GM12878 (cell line): ENCODE results near the gene ANKRD24. TPM values are rescaled to one million over a fixed set of nuclear protein-coding genes. Genes with fewer than 3 reads are reported as not detected.

ENCODE experiments used
- ESRRA ChIP-seq: IDR thresholded peaks from 2 replicates; pipeline ENCODE4 v1.6.1; 2012; ENCODE audit warnings: mild to moderate bottlenecking, low read length, improper control_type of control experiment
- ETV6 ChIP-seq, 2 experiments: fragments of 450-650 bp in 1 of 2; IDR thresholded peaks in 1 of 2; conservative IDR thresholded peaks in 1 of 2; 2 replicates each; pipeline ENCODE4 v1.6.1; 2014; ENCODE audit warnings: antibody characterized with exemption in 1 of 2, borderline replicate concordance in 1 of 2, low read depth in 1 of 2, mild to moderate bottlenecking in 1 of 2, moderate library complexity in 1 of 2
- FOS ChIP-seq: IDR thresholded peaks from 3 replicates; pipeline ENCODE4 v1.6.1; 2011; ENCODE audit warnings: borderline replicate concordance; ENCODE audit not compliant: insufficient read length; ENCODE audit errors: extremely low read depth
- FOXM1 ChIP-seq: IDR thresholded peaks from 2 replicates; pipeline ENCODE4 v1.6.1; 2012; ENCODE audit warnings: low read depth, mild to moderate bottlenecking, inconsistent platforms, low read length, moderate library complexity
- GABPA ChIP-seq: IDR thresholded peaks from 2 replicates; pipeline ENCODE4 v1.6.1; 2014; ENCODE audit warnings: antibody characterized with exemption, low read depth, mild to moderate bottlenecking, inconsistent platforms
- JUNB ChIP-seq: IDR thresholded peaks from 2 replicates; pipeline ENCODE4 v1.6.1; 2016; ENCODE audit warnings: antibody characterized with exemption, mild to moderate bottlenecking
- MEF2A ChIP-seq: IDR thresholded peaks from 2 replicates; pipeline ENCODE4 v1.6.1; 2011; ENCODE audit warnings: low read depth, mild to moderate bottlenecking, low read length, moderate library complexity; ENCODE audit not compliant: insufficient read depth
- NKRF ChIP-seq: fragments of 450-650 bp; conservative IDR thresholded peaks from 2 replicates; pipeline ENCODE4 v1.6.1; 2017; ENCODE audit warnings: mild to moderate bottlenecking, moderate library complexity
- PML ChIP-seq: IDR thresholded peaks from 2 replicates; pipeline ENCODE4 v1.6.1; 2012; ENCODE audit warnings: low read length, inconsistent platforms
- POLR2A ChIP-seq: IDR thresholded peaks from 2 replicates; pipeline ENCODE4 v1.6.1; 2011; ENCODE audit warnings: low read depth, mild to moderate bottlenecking, low read length
- RAD51 ChIP-seq: fragments of 450-650 bp; IDR thresholded peaks from 2 replicates; pipeline ENCODE4 v1.6.1; 2016; ENCODE audit warnings: moderate library complexity, mild to moderate bottlenecking, inconsistent platforms
- RBBP5 ChIP-seq: fragments of 200-600 bp; sonication (generic); conservative IDR thresholded peaks from 2 replicates; pipeline ENCODE4 v1.6.1; 2016
- RELB ChIP-seq: fragments of 450-650 bp; IDR thresholded peaks from 2 replicates; pipeline ENCODE4 v1.6.1; 2017; ENCODE audit warnings: low read depth, mild to moderate bottlenecking, moderate library complexity
- SPI1 ChIP-seq: IDR thresholded peaks from 2 replicates; pipeline ENCODE4 v1.6.1; 2011; ENCODE audit warnings: low read depth, mild to moderate bottlenecking, low read length, moderate library complexity, borderline replicate concordance; ENCODE audit not compliant: insufficient read depth
- SREBF1 ChIP-seq: IDR thresholded peaks from 2 replicates; pipeline ENCODE4 v1.6.1; 2012; ENCODE audit warnings: mild to moderate bottlenecking, low read length
- TAF1 ChIP-seq: IDR thresholded peaks from 2 replicates; pipeline ENCODE4 v1.6.1; 2011; ENCODE audit warnings: mild to moderate bottlenecking, low read depth, low read length, borderline replicate concordance
- YY1 ChIP-seq: IDR thresholded peaks from 2 replicates; pipeline ENCODE4 v1.6.1; 2011; ENCODE audit warnings: low read depth, mild to moderate bottlenecking, low read length
- polyA plus RNA-seq, 11 experiments: library from polyadenylated mRNA; depleted of rRNA in 4 of 11; unstranded in 6 of 11; stranded (reverse) in 5 of 11; fragments of >200 nt; fragmentation: Nextera tagmentation in 4 of 11; fragmentation: Illumina TruSeq in 1 of 11; extraction: Ambion mirVana in 4 of 11; extraction: Trizol in 1 of 11; gene quantifications; 1 replicate in 1 of 11; 2 replicates in 10 of 11; pipeline versions ENCODE4 v1.2.1 to v1.2.3, GENCODE V29; 2011 to 2016; ENCODE audit warnings: inconsistent platforms in 2 of 11, missing spikeins in 2 of 11, low read depth in 1 of 11
- total RNA-seq, 4 experiments: library from RNA; depleted of rRNA in 3 of 4; stranded (reverse); fragments of >200 nt in 3 of 4; fragmentation: Illumina TruSeq in 1 of 4; extraction: Trizol in 1 of 4; gene quantifications; 2 replicates each; pipeline versions ENCODE4 v1.2.1 to v1.2.3, GENCODE V29; 2013 to 2021
- TF ChIP-seq, protein P1 (sequence below): IDR thresholded peaks from 2 replicates; pipeline ENCODE4 v1.6.1; 2012; ENCODE audit warnings: improper control_type of control experiment, low read depth, low read length; ENCODE audit not compliant: insufficient replicate concordance
- TF ChIP-seq, protein P2 (sequence below): fragments of 450-650 bp; IDR thresholded peaks from 2 replicates; pipeline ENCODE4 v1.6.1; 2017; ENCODE audit warnings: antibody characterized with exemption, mild to moderate bottlenecking, moderate library complexity

ANKRD24 gene
- total and polyA plus RNA-seq, 10 of the 15 experiments (the other 5 are each of a cell fraction or from before 2014, with no cell fraction given), result 0.02 to 0.59 (median 0.35) TPM; not detected in 1

- TF ChIP-seq, protein P1, sequence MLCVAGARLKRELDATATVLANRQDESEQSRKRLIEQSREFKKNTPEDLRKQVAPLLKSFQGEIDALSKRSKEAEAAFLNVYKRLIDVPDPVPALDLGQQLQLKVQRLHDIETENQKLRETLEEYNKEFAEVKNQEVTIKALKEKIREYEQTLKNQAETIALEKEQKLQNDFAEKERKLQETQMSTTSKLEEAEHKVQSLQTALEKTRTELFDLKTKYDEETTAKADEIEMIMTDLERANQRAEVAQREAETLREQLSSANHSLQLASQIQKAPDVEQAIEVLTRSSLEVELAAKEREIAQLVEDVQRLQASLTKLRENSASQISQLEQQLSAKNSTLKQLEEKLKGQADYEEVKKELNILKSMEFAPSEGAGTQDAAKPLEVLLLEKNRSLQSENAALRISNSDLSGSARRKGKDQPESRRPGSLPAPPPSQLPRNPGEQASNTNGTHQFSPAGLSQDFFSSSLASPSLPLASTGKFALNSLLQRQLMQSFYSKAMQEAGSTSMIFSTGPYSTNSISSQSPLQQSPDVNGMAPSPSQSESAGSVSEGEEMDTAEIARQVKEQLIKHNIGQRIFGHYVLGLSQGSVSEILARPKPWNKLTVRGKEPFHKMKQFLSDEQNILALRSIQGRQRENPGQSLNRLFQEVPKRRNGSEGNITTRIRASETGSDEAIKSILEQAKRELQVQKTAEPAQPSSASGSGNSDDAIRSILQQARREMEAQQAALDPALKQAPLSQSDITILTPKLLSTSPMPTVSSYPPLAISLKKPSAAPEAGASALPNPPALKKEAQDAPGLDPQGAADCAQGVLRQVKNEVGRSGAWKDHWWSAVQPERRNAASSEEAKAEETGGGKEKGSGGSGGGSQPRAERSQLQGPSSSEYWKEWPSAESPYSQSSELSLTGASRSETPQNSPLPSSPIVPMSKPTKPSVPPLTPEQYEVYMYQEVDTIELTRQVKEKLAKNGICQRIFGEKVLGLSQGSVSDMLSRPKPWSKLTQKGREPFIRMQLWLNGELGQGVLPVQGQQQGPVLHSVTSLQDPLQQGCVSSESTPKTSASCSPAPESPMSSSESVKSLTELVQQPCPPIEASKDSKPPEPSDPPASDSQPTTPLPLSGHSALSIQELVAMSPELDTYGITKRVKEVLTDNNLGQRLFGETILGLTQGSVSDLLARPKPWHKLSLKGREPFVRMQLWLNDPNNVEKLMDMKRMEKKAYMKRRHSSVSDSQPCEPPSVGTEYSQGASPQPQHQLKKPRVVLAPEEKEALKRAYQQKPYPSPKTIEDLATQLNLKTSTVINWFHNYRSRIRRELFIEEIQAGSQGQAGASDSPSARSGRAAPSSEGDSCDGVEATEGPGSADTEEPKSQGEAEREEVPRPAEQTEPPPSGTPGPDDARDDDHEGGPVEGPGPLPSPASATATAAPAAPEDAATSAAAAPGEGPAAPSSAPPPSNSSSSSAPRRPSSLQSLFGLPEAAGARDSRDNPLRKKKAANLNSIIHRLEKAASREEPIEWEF, result no peak
- no peak for TF ChIP-seq RBBP5
- TF ChIP-seq SREBF1, result no peak
- 0 out of 2 replicates have a peak, but pooled peaks have one; percentile 19 for TF ChIP-seq FOXM1
- TF ChIP-seq JUNB, result no peak
- no peak for TF ChIP-seq RAD51
- TF ChIP-seq POLR2A, result no peak; the same call in 1 of the 2 replicates
- TF ChIP-seq, protein P2, sequence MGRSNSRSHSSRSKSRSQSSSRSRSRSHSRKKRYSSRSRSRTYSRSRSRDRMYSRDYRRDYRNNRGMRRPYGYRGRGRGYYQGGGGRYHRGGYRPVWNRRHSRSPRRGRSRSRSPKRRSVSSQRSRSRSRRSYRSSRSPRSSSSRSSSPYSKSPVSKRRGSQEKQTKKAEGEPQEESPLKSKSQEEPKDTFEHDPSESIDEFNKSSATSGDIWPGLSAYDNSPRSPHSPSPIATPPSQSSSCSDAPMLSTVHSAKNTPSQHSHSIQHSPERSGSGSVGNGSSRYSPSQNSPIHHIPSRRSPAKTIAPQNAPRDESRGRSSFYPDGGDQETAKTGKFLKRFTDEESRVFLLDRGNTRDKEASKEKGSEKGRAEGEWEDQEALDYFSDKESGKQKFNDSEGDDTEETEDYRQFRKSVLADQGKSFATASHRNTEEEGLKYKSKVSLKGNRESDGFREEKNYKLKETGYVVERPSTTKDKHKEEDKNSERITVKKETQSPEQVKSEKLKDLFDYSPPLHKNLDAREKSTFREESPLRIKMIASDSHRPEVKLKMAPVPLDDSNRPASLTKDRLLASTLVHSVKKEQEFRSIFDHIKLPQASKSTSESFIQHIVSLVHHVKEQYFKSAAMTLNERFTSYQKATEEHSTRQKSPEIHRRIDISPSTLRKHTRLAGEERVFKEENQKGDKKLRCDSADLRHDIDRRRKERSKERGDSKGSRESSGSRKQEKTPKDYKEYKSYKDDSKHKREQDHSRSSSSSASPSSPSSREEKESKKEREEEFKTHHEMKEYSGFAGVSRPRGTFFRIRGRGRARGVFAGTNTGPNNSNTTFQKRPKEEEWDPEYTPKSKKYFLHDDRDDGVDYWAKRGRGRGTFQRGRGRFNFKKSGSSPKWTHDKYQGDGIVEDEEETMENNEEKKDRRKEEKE, result no peak
- TF ChIP-seq ESRRA, result no peak
- peak; percentile 83 for TF ChIP-seq SPI1
- peak in 1 of 2 experiments; percentile 72; a peak in 1 of 4 replicates for TF ChIP-seq ETV6 (conservative IDR thresholded peaks at IDR 0.05 in 1 of 2, IDR thresholded peaks at IDR 0.05 in 1 of 2; ENCODE audit: borderline replicate concordance in 1 of 2, low read depth in 1 of 2)
- no peak for TF ChIP-seq RELB
- TF ChIP-seq GABPA, result no peak
- TF ChIP-seq FOS, result no peak
- TF ChIP-seq MEF2A, result no peak
- 0 out of 2 replicates have a peak, but pooled peaks have one; percentile 1 for TF ChIP-seq PML
- no peak for TF ChIP-seq TAF1
- TF ChIP-seq NKRF, result no peak
- no peak for TF ChIP-seq YY1
These were observed 59.4 kb downstream of the ANKRD24 start (continued) for GRCh38 chr19:4241824-4242430.
